IPS DF 19.7 (cell line): ENCODE data around the gene THAP12.

ENCODE experiments used
- DNase-seq: peaks from one replicate; pipeline ENCODE4 v3.0.0-alpha.2; 2013; ENCODE audit warnings: low read depth, low spot score

The THAP12 gene

DNA sequence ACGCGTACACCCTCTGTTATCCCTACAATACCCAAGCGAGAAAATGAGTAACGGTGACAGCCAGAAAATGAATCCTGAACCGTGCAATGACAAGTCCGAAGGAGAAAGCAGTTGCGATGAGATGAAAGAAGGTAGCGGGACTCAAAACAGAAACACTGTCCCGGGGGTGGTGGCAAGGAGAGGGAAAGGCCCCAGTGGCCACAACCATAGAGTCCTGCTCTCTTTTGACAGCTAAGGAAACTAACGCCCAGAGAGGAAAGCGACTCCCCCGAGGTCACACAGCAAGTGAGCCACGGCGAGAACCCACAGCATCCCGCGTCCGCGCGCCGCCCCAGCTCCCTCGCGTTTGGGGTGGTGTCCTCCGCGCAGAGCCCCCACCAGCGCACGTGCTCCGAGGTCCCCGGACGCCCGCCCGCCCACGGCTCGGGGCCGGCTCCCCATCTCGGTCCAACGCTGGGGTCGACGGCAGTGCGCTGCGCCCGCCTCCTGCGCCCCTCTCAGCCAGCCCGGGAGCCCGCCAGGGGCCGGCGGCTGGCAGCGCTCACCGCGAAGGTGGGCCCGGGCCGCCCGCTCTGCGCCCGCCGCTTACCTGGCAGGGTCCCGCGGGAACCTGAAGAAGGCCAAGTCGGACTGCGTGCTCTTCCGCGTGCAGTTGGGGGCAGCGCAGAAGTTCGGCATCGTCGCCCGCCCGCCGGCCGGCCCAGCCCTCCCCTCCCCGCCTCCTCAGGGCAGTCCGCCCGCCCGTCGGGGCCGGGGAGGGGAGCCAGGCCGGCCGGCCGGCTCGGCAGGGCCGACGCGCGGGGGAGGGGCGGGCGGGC is 564 bp downstream of the THAP12 start:
- no peak for DNase-seq

DNA sequence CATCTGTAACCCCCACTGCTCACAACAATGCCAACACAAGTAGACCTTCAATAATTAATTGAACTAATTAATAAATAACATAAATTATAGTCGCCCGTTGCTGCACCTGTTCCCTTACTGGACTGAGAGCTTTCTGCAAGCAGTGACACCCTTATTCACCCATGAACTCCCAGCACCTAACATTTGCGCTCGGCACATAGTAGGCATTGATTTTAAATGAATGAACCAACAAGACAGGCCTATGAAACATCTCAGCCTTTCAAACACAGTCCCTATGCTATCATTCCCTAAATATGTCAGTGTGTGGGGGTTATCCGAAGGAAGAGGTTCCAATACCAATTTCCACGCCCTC is 1.1 kb downstream of the THAP12 start:
- no peak for DNase-seq

DNA sequence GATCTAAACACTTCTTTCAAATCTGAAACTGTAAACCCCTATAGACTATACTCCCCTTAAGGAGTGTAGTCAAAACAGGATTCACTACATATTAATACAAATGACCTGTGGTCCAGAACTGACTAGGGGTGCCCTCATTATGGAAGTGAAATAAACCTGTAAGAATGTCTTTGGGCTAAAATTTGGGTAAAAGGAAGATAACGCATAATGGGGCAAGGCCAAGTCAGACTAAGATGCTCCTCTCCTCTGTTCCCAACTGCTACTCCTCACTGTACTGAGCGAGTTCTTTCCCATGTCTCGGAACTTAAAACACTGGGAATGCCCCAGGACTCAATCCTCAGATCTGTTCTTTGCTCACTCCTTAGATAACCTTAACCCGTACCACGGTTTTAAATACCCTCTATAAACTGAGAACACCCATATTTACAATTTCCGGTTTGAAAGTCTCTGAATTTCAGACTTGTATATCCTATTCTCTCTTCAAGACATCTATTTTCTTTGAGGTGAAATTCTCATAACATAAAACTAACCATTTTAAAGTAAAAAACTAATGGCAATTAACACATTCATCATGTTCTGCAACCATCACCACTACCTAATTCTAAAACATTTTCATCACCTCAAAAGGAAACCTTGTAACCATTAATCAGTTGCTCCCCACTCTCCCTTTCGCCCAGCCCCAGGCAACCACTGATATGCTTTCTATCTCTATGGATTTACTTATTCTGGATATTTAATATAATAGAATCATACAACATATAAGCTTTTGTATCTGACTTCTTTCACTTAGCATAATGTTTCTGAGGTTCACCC is 4.0 kb downstream of the THAP12 start:
- no peak for DNase-seq

DNA sequence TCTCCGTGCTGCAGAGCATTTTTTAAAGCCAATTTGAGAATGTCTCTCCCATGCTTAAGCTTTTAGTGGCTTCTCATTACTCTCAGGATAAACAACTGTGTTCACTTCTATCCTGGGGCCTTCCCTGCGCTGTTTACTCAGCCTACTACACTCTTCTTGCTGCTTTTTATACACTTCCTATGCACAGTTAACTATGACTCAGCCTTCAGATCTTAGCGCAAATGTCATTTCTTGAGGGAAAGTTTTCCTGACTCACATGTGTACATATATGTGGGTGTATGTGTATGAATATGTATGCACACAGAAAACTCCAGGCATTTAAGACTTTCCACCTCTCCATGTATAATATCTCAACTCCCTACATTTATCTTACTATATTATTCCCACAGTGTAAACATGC is 9.8 kb downstream of the THAP12 start:
- no peak for DNase-seq

DNA sequence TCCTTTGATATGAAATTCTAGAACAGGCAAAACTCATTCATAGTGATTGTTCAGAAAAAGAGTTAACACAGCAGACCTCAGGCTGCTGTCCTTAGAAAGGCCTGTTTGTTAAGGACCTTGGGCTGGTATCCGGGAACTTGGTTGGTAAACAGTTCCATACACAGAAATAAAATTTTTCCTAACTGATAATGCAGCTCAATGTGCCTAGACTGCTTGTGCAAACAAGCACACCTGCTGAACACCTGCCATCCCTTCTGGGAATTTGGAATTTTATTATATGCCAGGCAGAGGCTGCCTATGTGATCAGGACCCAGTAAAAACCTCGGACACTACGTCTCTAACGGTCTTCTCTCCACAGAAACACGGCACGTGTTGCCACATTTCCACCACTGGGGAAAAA is 11.5 kb downstream of the THAP12 start:
- DNase-seq = no peak

DNA sequence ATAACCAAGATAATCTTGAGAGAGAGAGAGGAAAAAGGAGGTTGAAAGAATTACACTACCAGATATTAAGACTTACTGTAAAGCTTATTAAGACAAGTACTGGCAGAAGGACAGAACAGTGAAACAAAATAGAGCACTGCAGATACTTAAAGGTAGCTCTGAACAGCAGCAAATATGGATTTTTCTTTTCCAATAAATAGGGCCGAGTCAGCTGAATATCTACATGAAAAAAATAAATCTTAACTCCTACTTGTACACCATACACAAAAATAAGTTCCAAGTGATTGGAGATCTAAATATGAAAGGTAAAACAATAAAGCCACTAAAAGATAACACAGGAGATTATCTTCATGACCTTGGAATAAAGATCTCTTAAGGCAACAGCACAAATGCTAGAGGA is 12.4 kb downstream of the THAP12 start:
- DNase-seq = no peak

DNA sequence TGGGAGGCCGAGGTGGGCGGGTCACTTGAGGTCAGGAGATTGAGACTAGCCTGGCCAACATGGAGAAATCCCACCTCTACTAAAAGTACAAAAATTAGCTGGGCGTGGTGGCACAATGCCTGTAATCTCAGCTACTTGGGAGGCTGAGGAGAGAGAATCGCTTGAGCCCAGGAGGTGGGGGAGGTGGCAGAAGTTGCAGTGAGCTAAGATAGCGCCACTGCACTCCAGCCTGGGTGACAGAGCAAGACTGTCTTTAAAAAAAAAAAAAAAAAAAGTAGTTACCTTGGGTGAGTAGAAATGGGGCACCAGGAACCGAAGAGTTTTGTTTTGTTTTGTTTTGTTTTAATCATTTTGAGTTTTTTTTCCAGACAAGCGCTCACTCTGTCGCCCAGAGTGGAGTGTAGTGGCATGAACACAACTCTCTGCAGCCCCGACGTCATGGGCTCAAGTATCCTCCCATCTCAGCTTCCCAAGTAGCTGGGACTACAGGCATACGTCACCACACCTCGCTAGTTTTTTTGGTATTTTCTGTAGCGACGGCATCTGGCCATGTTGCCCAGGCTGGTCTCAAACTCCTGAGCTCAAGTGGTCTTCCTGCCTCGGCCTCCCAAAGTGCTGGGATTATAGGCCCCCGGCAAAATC is 15.8 kb downstream of the THAP12 start:
- DNase-seq = no peak

DNA sequence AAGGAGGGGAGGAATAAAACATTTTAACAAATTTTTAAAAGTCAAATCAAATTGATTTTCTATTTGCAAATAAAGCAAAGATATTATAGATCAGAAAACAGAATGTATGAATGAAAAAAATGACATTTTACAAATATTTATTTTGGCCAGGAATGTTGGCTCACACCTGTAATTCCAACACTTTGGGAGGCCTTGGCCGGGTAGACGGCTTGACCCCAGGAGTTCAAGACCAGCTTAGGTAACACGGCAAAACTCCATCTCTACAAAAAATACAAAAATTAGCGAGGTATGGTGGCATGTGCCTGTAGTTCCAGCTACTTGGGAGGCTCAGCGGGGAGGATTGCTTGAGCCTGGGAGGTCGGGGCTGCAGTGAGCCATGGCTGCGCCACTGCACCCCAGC is 18.2 kb downstream of the THAP12 start:
- DNase-seq = no peak

DNA sequence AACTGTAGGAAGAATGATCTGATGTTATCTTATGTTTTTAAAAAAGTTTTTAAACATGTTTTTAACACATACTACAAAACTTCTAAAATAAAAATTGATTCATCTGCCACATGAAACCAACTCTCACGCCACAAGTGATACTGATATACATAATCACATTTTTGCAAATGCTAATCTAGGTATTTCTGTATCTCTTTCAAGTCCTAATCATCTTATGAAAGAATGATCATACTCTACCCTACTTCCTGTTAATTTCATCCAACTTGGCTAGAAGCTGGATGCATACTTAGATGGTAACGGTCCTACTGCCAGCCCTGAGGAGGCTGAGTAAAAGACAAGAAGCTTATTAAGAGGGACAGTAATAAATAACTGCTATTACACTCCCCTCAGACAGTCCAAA is 19.2 kb downstream of the THAP12 start:
- DNase-seq = no peak

DNA sequence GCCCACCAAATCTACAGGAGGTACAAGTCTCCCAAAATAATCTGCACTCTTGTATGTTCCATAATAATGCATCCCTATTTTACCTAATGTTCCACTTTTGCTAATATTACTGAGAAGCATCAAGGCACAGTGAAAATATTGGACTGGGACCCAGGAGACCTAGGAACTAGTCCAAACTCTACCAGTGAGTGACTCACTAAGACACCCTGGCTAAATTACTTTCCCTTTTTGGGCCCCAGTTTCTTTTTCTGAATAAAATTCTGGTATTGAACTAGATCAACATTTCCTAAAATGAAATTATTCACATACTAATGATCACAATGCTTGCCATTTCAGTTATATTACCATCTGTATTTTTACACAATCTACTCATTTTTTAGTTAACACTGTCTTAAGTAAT is 19.6 kb downstream of the THAP12 start:
- DNase-seq = no peak

DNA sequence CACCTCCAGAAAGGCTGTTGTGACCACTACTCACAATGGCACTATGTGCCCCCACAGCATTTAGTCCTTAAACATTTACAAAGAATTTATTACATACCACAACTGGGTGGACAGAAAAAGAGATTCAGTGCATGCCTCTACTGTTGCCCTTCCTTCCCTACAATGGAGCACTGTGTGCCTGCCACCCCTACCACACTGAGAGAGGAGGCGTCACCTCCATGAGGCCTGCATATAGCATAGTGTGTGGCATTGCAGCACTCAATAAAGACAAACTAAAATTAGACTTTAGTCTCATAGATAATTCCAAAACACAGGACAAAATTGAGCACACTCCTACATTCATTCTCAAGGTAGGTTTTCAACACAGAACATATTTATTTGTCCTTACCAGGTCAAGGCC is 25.8 kb downstream of the THAP12 start:
- no peak for DNase-seq

DNA sequence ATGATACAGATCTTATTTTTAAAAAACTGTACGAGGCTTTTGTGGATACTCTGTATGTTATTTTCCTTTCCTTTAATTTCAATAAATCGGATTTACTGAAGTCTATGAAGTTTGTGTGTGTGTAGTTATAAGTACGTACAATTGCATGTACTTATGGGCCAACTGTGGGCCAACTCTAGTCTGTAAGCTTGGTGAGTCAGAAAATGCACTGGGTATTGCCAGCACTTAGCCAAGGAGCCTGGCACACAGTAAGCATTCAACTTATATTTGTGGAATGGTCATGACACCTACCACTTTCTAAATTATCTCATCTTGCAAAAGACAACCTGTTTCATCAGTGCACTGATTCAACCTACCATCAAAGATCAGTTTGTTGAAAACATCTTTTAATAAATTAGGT is 32.6 kb downstream of the THAP12 start:
- DNase-seq = no peak

DNA sequence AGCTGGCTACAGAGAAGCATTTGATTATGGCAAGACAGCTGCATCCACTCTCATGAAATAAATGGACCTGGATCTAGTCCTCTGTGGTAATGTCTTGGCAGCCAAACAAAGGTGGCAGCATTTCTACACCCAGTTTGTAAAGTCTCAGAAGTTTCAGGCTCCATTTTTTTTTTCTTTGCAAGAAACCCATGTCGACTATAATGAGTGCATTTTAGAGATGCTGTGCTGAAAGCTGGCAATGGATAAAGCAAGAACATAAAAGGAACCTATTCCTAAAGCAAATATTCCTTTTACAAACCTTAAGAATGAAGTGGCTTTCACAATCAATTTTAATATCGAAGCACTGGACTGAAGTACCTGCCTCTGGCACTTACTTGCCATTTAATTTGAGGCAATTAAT is 33.5 kb downstream of the THAP12 start:
- no peak for DNase-seq

DNA sequence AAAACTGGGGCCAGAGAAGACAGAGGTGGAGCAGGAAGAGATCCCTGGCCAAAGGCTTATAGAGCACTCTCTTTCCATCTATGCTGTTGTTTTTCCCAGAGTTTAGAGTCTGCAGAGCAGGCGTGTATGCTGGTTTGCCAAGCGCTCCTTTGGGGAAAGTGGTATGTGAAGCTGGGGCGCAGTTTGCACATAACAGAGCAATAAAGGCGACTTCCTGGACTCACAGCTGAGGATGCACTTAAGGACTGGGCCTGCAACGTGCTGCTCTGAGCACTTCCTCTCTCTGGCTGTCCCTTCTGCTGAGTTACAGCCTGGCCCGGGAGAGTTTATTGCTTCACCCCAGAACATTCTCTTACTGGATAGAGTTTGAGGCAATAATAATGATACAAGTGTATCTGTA is 41.7 kb downstream of the THAP12 start:
- DNase-seq = no peak

DNA sequence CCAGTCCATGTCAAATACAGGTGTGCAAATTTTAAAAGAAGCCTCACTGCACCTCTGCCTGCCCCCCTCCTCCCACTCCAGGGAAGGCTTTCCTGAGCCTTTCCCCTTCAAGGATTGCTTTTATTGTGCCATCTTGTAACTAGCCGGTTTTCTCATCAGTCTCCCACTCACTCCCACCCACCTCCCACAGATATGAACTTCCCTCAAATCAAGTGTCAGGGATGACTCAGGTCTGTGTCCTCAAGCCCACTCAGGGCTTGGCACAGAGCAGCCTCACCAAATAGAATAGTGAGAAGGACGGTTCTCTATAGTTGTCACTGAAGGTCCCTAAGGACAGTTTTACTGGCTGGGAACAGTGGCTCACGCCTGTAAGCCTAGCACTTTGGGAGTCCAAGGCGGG is 43.0 kb downstream of the THAP12 start:
- no peak for DNase-seq

DNA sequence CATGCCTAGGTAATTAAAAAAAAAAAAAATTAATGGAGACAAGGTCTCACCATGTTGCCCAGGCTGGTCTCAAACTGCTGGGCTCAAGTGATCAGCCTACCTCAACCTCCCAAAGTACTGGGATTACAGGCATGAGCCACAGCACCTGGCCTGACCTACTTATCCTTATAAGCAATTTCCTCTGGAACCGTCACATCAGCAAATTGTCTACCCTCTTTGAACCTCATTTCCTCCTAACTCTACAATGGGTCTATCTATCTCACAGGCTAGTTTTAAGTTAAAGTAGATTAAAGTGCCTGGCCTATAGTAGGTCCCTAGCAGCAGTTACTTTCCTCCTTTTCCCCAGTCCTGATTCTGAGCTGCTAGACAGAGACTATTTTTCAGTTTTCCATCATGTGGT is 43.5 kb downstream of the THAP12 start:
- DNase-seq = no peak

DNA sequence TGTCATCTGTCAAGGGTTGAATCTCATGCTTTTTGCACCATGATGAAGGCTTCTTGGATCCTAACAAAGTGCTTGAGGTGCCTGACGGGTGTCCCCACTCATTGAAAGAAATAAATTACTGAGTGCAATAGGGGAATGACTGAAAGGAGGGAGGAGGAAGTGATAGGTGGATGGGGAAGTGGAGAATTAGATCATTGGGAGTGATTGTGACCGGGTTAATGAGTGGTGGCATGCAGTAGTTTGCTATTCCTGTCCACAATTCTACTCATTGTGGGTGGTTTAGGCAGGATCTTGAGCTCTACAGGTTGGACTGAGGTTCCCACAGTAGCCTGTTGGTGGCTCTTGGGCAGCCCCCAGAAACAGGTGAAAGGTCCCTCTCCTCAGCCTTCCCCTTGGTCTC is 44.3 kb downstream of the THAP12 start:
- DNase-seq = no peak

DNA sequence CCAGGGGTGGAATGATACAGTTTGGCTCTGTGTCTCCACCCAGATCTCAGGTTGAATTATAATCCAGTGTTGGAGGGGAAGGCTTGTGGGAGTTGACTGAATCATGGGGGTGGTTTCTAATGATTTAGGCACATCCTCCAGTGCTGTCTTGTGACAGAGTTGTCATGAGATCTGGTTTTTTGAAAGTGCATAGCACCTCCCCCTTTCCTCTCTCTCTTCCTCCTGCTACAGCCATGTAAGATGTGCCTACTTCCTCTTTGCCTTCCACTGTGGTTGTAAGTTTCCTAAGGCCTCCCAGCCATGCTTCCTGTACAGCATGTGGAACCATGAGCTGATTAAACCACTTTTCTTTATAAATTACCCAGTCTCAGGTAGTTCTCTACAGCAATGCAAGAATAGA is 45.1 kb downstream of the THAP12 start:
- DNase-seq = no peak

DNA sequence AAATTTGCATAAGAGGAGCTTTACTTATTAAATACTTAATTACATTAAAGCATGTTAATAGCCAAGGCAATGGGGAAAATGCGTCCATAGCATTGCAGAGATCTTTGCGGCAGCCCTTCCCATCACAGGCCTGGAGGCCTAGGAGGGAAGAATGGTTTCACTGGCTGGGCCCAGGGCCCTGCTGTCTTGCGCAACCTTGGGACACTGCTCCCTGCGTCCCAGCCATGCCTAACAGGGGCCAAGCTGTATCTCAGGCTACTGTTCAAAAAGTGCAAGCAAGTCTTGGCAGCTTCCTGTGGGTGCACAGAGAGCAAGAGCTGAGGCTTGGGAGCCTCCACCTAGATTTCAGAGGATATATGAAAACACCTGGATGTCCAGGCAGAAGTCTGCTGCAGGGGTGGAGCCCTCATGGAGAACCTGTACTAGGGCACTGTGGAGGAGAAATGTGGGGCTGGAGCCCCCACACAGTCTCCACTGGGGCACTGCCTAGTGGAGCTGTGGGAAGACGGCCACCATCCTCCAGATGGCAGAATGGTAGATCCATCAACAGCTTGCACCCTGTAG is 46.0 kb downstream of the THAP12 start:
- DNase-seq = no peak

DNA sequence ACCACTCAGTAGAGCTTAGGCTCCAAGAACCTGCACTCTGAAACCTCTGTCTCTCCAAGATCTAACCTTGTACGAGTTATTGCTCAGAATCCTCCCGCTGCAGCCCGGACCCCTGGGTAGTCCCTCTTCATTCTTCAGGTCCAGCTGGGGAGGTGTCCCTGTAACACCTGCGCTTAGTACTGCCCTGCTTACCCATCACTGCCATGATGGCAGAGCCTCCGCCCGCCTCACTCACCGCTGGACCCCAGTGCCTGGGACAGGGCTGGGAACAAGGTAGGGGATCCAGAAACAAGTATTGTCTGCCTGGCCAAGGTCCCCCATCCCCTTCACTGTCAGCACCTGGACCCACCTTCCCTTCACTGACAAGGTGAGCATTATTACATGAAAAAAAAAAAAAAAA is 50.3 kb downstream of the THAP12 start:
- no peak for DNase-seq

DNA sequence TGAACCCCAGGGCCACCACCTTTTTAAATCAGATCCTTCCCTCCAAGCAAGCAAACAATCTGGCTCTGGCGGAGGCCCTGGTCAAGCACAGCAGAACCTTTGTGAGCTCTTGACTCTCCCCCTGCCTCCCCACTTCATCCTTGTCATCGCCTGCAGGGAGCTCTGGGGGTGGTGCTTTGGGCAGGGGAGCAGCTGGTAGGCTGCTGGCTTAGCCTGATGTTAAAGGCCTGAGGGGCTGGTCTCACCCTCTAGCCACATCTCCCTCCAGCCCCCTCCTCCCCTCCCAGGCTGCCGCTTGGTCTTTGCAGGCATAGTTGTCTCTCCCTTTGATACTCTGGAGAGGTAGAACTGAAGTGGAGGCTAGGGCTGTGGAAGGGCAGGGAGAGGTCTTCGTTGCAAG is 50.9 kb downstream of the THAP12 start:
- no peak for DNase-seq

DNA sequence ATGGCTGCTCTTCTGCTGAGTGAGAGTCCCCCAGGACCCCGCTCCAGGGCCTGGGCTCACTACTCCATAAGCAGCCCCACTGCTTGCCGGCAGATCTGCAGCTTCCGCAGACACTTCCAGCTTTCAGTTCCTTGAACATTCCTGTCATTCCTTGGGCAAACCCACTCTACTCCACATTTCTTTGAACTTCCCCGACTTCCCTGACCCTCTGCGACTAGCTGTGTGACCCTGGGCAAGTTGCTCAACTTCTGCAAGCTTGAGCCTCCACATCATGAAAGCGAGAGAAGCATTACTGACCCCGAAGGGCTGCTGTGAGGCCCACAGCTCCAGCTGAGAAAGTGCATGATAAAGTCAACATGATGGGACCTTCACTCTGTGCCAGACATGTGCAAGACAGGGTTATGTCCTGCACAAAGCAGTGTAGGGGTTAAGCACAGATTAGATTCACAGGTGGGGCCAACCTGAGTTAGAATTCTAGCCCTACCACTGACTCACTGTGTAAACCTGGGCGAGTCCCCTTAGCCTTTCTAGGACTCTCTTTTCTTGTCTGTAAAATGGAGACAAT is 51.8 kb downstream of the THAP12 start:
- peak; percentile 40 for DNase-seq
